Erythroblast (primary cell): ENCODE results near the gene NFE2L1.

Source experiments
- GATA1 ChIP-seq: IDR thresholded peaks from 2 replicates; pipeline ENCODE4 v1.6.1; 2011; ENCODE audit warnings: low read depth, mild to moderate bottlenecking, control low read depth, low read length, moderate library complexity
- POLR2A ChIP-seq: IDR thresholded peaks from 2 replicates; pipeline ENCODE4 v1.6.1; 2011; ENCODE audit warnings: mild to moderate bottlenecking, low read length

GRCh38 chr17:48062273-48062672, 14.1 kb downstream of the NFE2L1 start:
- no peak for TF ChIP-seq POLR2A
- TF ChIP-seq GATA1, result no peak
